ENCODE results near the gene CCDC78.

The CCDC78 gene

GRCh38 chr16:709566-710499 is 16.4 kb downstream of the CCDC78 start:
- DNase-seq: no peak

DNA sequence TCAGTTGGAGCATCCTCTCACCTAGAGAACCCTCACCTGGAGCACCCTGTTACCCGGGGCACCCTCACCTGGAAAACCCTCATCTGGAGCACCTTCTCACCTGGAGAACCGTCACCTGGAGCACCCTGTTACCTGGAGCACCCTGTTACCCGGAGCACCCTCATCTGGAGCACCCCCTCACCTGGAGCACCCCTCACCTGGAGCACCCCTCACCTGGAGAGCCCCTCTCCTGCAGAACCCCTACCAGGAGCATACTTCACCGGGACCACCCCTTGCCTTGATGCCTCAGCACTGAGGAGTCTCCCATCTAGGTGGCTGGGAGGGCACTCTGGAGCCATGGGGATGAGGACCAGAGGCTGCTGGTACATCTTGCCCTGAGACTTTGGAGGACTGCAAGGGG is 17.3 kb downstream of the CCDC78 start:
- no peak for DNase-seq

DNA sequence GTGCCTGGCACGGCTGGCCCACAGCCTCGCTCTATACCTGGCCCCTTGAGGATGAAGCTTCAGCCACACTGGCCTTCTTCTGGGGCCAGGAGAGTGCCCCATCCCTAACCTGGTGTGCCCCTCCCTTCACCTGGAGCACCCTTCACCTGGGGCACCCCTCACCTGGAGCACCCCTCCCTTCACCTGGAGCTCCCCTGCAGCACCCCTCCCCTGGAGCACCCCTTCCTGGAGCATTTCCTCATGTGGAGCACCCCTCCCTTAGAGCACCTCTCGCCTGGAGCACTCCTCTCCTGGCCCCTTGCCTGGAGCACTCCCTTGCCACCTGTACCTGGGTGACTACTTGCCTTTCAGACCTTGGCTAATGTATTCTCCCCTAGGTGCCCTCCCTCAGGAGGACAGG is 18.2 kb downstream of the CCDC78 start:
- DNase-seq: no peak

DNA sequence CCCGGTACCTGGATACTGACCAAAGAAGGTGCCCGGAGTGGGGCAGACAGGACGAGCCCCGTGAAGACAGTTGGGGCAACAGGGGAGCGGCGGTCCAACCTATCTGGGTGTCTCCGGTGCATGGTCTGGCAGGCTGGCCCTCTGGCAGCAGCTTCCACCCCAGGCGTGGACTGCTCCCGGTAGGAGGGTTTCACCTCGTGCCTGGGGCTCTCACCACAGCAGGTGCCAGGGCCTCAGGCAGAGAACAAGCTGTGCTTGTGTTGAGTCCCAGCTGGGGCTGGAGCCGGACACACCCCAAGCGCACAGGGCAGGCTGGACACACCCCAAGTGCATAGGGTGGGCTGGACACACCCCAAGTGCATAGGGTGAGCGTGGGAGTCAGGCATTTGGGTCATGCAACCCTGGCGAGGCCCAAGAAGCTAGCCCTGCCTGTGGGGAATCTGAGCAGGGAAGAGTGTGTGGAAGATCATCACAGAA is 19.1 kb downstream of the CCDC78 start:
- no peak for DNase-seq

DNA sequence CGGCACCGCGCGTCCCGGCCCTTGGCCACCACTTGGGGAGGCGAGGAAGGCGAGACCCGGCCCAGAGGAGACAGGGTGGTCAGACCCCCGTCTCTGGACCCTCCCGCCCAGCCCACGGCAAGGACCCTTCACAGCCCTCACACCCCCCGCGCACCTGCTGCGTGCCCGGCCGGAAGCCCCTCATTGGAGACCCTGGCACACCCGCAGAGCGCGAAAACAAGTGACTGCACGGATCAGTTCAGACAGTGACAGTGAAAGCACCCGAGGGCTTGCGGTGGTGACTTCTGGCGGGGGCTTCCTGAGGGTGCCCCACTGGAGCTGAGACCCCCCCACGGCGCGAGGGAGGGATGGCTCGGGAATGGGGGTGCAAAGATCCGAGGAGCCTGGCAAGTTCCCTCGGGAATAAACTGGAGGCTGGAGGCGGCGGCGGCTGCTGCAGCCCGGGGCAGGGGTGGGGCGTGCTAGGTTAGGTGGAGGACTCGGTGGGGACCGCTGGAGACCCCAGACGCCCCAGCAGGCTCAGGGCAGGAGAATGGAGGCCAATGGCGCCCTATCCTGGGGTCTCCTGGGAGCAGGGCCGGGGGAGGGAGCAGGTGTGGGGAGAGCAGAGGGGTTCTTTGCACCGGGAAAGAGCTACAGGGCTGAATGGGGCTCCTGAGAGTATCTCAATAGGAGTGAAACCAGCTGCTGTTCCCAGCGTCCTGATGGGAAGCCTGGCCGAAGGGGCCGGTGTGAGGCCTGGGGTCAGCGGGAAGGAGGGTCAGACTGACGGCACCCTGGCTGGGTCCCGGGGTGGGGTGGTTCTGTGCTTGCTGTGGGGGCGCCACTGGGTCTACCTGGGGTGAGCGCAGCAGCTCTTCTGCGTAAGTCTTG is 19.8 kb downstream of the CCDC78 start:
- no peak for DNase-seq

- DNase-seq: no peak
These were observed 20.6 kb downstream of the CCDC78 start, which contains the start of gene FBXL16 for GRCh38 chr16:705431-706188. FBXL16 (minus strand) TSS chr16:705801; CDS start chr16:697405, 8,396 bp downstream.

- no peak for DNase-seq
These were observed 21.5 kb downstream of the CCDC78 start for GRCh38 chr16:704552-705380.

DNA sequence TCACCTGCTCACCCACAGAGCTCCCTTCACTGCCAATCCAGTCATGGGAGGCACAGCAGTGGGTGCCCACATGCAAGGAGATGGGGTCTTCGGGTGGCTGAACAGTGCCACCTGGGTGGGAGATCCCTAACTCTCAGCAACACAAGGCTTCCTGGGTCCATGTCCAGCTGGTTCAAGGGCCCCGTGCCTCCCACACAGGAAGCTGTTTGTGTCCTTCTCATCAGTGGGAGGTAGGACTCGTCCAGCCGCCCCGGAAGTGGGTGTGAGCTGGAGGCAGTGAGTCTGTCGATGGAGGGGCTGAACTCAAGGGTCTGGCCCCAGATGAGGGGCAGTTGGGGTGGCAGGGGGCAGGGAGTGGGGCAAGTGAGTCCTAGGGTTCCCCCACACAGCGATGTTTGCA is 22.2 kb downstream of the CCDC78 start:
- DNase-seq: no peak

GRCh38 chr16:703406-703805 is 22.8 kb downstream of the CCDC78 start:
- no peak for DNase-seq

DNA sequence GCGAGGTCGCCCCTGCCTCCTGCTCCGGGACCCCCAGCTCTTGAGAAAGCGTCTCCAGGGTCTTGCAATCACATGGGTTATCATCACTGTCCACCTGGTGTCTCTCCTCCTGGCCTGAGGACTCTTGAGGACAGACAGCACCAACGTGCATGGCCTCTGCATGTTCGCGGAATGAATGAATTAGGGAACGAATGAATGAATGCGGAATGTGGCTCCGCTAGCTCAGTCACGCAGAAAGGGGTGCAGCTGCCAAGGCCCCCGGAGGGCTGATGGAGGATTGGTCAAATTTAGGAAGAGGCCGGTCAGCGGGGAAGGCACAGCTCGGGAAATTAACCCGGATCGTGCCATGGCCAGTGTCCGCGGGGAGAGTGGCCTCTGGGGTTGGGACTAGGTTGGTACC is 23.9 kb downstream of the CCDC78 start:
- no peak for DNase-seq

DNA sequence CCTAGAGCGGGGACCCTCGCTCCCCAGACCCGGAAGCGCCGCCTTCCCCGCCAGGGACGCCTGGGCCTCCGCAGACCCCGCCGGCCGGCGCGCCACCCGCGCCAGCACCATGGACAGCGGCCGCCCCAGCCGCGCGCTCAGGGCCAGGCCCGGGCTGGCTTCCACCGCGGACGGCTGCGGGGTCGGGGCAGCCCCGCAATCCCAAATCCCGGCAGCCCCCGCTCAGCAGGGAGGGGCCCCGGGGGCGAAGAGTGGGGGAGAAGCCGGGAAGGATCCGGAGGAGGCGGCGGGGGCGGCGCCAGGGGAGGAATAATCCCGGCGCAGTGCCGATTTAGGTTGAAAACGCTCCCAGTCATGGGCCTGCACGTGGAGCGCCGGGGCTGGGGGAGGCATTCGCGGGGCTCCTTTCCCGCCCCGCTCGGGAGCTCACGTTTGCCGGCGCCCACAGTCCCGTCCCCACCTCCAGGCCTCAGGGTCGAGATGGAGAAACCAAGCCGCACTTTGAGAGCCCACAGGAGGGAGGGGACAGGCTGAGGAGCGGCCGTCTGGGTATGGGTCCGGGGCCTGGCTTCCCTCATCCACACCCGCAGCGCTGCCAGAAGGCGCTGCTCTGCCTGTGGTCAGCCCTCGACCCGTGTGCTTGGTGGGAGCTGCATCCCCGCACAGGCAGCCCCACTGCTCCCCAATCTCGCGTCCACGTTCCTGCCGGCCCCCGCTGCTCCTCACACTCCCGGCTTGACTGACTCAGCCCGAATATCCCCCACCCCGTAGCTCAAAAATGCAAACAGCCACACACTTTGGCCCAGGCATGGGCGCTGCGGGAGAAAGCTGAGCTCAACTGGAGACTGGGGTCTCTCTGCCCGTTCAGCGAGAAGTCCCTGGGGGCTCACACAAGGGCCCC is 25.3 kb downstream of the CCDC78 start:
- peak; percentile 44 for DNase-seq

DNA sequence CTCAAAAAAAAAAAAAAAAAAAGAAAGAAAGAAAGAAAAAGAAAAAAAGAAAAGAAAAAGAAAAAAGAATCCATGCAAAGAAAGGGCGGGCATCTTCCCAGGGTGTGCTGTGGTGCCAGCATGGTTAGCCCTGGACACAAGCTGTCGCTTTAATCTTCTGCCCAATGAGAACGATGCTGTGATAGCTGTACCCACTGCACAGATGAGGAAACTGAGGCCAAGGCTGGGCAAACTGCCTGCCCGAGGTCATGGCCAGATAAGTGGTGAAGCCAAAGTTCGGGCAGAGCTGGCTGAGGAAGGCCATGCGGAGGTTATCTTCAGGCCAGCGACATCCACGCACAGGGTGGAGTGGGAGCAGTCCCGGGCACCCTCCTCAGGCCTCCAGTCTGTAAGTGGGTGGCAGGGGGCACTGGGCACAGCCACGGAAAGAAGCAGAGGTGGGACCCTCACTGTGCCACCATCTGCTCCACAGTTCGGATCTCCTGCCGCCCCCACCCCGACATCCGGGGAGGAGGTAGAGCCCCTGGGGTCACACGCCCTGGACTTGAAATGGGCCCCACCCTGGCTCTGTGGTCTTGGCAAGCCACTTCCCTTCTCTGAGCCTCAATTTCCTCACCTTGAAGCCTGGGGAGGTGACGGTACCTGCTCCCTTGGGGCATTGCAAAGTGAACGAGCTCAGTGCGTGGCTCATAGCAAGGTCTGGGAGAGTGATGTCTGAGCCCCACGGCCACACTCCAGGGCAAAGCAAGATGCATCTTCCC is 27.2 kb downstream of the CCDC78 start:
- no peak for DNase-seq

- DNase-seq: peak; percentile 70
These were observed 30.7 kb downstream of the CCDC78 start for GRCh38 chr16:695355-696089.

GRCh38 chr16:694863-695354 is 31.3 kb downstream of the CCDC78 start:
- DNase-seq: no peak

- DNase-seq: no peak
These were observed 31.9 kb downstream of the CCDC78 start for GRCh38 chr16:694187-694862.

DNA sequence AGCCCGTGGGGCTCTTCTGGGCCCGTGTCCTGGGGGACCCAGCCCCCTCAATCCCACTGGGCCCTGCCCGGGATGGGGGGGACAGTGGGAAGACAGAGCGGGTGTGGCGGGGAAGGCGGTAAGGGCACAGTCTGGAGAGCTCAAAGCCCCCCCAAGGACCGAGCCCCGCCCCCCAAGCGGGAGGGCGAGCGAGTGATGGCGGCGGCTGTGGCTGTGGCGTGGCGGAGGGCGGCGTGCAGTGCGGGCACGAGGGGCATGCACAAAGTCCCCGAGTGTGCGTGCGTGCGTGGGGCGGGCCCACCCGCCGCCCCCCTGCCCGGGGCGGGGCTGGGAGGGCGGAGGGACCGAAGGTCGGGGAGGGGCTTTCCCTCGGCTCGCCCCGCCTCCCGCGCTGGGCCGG is 32.5 kb downstream of the CCDC78 start:
- DNase-seq: no peak

- no peak for DNase-seq
These were observed 32.9 kb downstream of the CCDC78 start for GRCh38 chr16:693364-693763.

DNA sequence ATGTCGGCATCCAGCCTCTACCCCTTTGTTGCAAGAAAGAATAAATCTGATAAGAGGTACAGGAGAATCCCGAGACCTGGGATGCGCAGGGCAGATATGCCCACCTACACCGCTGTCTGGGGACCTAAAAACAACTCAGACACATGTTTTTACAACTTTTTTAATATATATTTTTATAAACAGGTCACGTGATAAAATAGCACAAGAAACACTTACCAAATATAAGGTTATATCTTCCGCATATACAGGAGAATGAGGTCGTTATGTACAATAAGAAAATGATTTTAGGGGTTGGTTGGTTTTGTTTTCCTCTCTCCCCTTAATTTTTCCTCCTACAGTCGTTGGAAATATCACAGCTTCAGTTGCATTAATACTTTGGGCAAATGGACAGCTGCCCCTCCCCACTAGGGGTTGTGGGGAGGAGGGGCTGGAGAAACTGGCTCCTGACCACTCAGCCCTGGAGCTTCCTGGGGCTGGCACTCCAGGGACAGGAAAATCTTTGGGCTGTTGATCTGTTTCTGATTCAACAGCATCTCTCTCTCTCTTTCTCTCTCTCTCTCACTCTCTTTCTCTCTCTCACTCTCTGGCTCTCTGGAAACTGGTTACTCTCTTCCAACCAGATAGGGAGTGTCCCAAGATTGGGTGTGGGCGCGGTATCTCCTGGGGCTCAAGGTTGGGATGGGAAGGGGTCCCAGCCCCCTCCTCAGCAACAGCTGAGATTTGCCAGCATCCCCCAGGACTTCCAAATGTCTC is 33.7 kb downstream of the CCDC78 start:
- no peak for DNase-seq

Data from stimulated activated CD4-positive, alpha-beta T cell treated with anti-CD3 and anti-CD28 coated beads, Interleukin-4, amount 100 ng/mL, for 24 hours (primary cell).